ENCODE results near the gene ADISSP. TPM values are rescaled to one million over a fixed set of nuclear protein-coding genes. Genes with fewer than 3 reads are reported as not detected.

Gene ADISSP
- total RNA-seq, 4 donors from 2014 or later, result 3.0 to 19.9 (median 16.3) TPM

DNA sequence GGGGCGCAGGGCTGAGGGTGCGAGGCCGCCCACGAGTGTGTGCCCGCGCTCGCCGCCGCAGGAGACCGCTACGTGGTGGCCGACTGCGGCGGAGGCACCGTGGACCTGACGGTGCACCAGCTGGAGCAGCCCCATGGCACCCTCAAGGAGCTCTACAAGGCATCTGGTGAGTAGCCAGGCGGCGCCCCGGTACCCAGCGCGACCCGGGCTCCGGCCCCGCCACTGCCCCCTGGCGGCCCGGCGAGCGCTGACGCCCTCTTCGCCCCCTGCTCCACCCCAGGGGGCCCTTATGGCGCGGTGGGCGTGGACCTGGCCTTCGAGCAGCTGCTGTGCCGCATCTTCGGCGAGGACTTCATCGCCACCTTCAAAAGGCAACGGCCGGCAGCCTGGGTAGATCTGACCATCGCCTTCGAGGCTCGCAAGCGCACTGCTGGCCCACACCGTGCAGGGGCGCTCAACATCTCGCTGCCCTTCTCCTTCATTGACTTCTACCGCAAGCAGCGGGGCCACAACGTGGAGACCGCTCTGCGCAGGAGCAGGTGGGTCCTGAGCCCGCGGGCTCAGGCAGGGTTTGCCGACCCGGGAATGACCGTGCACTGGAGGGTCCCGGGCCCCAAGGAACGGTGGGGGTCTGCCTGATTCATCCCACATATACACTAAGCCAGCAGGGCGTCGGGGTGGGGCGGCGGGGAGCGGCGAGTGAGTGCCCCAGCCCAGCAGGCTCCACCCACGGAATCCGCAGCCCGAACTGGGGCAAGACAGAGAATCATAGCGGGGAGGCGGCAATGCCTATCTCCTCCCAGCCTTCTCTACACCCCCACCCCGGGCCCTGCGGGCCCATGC lies 17.6 kb downstream of the ADISSP start:
- in situ Hi-C loops (cut with MboI; ENCODE audit: low pct_ligation_motif_present in 1 of 4, low pct_unique_long_range_greater_than_20kb in 1 of 4, low sequenced_read_pairs in 3 of 4), result no loop called here
- DNase-seq, result no peak
- H3K27ac ChIP-seq, result no peak overlapping the region
- intact Hi-C loops (cut with DNase I; ENCODE audit: low total_unique reads), result no loop called here
- 69% methylated on average over 51 of the region's 72 CpGs; no CpG with 5 or more reads in 1 of the 2 donors for WGBS, 2 donors (ENCODE audit: low coverage in 1 of 2)
- no peaks in the 10 kb centered on the region for H3K36me3 ChIP-seq
- no peaks in the 10 kb centered on the region for H3K9me3 ChIP-seq
- TF ChIP-seq POLR2A (IDR thresholded peaks at IDR 0.05) (no peak), POLR2AphosphoS5 (IDR thresholded peaks at IDR 0.05) (no peak), EP300 (IDR thresholded peaks at IDR 0.05; ENCODE audit: low read depth) (no peak)
- TF ChIP-seq, protein P1, sequence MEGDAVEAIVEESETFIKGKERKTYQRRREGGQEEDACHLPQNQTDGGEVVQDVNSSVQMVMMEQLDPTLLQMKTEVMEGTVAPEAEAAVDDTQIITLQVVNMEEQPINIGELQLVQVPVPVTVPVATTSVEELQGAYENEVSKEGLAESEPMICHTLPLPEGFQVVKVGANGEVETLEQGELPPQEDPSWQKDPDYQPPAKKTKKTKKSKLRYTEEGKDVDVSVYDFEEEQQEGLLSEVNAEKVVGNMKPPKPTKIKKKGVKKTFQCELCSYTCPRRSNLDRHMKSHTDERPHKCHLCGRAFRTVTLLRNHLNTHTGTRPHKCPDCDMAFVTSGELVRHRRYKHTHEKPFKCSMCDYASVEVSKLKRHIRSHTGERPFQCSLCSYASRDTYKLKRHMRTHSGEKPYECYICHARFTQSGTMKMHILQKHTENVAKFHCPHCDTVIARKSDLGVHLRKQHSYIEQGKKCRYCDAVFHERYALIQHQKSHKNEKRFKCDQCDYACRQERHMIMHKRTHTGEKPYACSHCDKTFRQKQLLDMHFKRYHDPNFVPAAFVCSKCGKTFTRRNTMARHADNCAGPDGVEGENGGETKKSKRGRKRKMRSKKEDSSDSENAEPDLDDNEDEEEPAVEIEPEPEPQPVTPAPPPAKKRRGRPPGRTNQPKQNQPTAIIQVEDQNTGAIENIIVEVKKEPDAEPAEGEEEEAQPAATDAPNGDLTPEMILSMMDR (IDR thresholded peaks at IDR 0.05), result peak; percentile 55 to 71 (median 69)
- peaks cover 22% of the 10 kb centered on the region for H3K27me3 ChIP-seq
- no peak overlapping the region for H3K4me3 ChIP-seq
- peaks cover 2 to 20% (median 10%) of the 10 kb centered on the region in 4 donors for H3K4me1 ChIP-seq

DNA sequence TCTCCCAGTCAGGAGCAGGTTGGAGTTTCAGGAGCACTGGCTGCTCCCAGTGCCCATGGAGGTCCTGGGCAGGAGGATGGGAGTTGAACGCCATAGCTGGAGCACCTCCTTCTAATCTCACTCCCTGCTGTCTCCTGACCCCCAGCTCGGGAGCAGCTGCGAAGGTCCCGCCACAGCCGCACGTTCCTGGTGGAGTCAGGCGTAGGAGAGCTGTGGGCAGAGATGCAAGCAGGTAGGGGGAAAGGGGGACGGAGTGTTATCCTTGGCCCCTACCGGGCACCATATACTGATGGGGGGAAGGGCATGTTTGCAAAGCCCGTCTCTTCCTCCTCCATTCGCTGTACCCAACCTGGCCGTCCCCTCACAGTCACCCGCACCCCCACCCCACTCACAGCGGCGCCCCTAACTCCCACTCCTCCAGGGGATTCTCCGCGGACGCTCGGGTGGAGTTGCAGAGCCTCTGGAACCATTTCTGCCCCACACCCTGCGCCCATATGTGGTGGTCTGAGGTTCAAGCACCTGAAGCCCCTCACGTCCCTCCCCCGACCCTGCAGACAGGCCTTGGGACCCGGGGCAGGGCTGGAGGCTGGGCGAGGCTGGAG lies 18.4 kb downstream of the ADISSP start:
- intact Hi-C loops (cut with DNase I; ENCODE audit: low total_unique reads), result no loop called here
- Histone ChIP-seq H3K9me3 (no peaks in the 10 kb centered on the region), H3K4me1 (peaks cover 2 to 20% (median 10%) of the 10 kb centered on the region in 4 donors), H3K27ac (no peak overlapping the region), H3K27me3 (peaks cover 30% of the 10 kb centered on the region), H3K36me3 (no peaks in the 10 kb centered on the region), H3K4me3 (no peak overlapping the region)
- DNase-seq, result no peak
- in situ Hi-C loops (cut with MboI; ENCODE audit: low pct_ligation_motif_present in 1 of 4, low pct_unique_long_range_greater_than_20kb in 1 of 4, low sequenced_read_pairs in 3 of 4), result no loop called here
- WGBS, 2 donors (ENCODE audit: low coverage in 1 of 2), result 78 to 80% methylated on average over 6 to 24 of the region's 24 CpGs
- TF ChIP-seq EP300 (IDR thresholded peaks at IDR 0.05; ENCODE audit: low read depth) (no peak), POLR2A (IDR thresholded peaks at IDR 0.05) (no peak), POLR2AphosphoS5 (IDR thresholded peaks at IDR 0.05) (no peak)
- TF ChIP-seq, protein P1 (IDR thresholded peaks at IDR 0.05), result no peak

DNA sequence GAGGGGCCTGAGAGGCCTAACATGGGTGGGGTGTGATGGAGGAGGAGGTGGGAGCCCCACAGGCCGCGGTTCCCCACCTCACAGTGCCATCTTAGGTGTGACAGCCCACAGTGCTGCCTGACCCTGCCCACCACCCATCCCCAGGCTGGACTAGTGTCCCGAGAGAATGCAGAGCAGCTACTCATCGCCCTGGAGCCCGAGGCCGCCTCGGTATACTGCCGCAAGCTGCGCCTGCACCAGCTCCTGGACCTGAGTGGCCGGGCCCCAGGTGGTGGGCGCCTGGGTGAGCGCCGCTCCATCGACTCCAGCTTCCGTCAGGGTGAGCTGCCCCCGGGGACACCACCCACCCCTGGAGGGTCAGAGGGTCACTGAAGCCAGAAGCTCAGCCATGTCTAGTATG lies 19.5 kb downstream of the ADISSP start:
- in situ Hi-C loops (cut with MboI; ENCODE audit: low pct_ligation_motif_present in 1 of 4, low pct_unique_long_range_greater_than_20kb in 1 of 4, low sequenced_read_pairs in 3 of 4), result no loop called here

DNA sequence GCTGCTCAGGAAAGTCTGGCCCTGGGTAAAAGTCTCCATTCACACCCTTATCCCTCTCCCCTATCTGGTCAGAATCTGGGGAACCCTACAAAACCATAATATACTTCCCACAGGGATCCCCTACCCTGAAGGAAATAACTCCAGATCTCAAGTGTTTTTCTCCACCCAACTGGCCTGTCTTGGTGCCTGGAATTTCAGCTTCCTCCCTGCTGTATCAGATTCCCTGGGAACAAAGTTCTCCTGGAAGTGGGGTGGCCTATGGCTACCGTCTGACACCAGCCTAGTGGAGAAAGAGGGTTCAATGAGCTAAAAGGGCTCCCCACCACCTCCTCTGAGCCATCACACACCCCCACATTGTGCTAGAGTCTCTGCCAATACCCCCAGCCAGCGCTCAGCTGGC lies 20.1 kb downstream of the ADISSP start:
- DNase-seq, result no peak
- intact Hi-C loops (cut with DNase I; ENCODE audit: low total_unique reads) (no loop called here), in situ Hi-C loops (cut with MboI; ENCODE audit: low pct_ligation_motif_present in 1 of 4, low pct_unique_long_range_greater_than_20kb in 1 of 4, low sequenced_read_pairs in 3 of 4) (no loop called here)
- no peak overlapping the region for H3K4me3 ChIP-seq
- no peaks in the 10 kb centered on the region for H3K36me3 ChIP-seq
- peaks cover 30% of the 10 kb centered on the region for H3K27me3 ChIP-seq
- no peak for TF ChIP-seq POLR2A (IDR thresholded peaks at IDR 0.05)
- TF ChIP-seq, protein P1 (IDR thresholded peaks at IDR 0.05), result no peak
- no peak for TF ChIP-seq EP300 (IDR thresholded peaks at IDR 0.05; ENCODE audit: low read depth)
- no peak for TF ChIP-seq POLR2AphosphoS5 (IDR thresholded peaks at IDR 0.05)
- H3K9me3 ChIP-seq, result no peaks in the 10 kb centered on the region
- H3K4me1 ChIP-seq, result peaks cover 2 to 20% (median 10%) of the 10 kb centered on the region in 4 donors
- WGBS, 2 donors (ENCODE audit: low coverage in 1 of 2), result 20 to 69% methylated on average over 1 to 2 of the region's 2 CpGs
- no peak overlapping the region for H3K27ac ChIP-seq

More for the DNA sequence above, 19.5 kb downstream of the ADISSP start:
- Histone ChIP-seq H3K4me1 (peaks cover 2 to 20% (median 10%) of the 10 kb centered on the region in 4 donors), H3K4me3 (no peak overlapping the region), H3K27ac (no peak overlapping the region), H3K9me3 (no peaks in the 10 kb centered on the region), H3K27me3 (peaks cover 30% of the 10 kb centered on the region), H3K36me3 (no peaks in the 10 kb centered on the region)
- 88% methylated on average over 13 of the region's 16 CpGs; no CpG with 5 or more reads in 1 of the 2 donors for whole genome bisulfite sequencing, 2 donors (ENCODE audit: low coverage in 1 of 2)
- TF ChIP-seq EP300 (IDR thresholded peaks at IDR 0.05; ENCODE audit: low read depth) (no peak), POLR2AphosphoS5 (IDR thresholded peaks at IDR 0.05) (no peak), POLR2A (IDR thresholded peaks at IDR 0.05) (no peak)
- TF ChIP-seq, protein P1 (IDR thresholded peaks at IDR 0.05), result no peak
- DNase-seq, result no peak
- intact Hi-C loops (cut with DNase I; ENCODE audit: low total_unique reads), result no loop called here
